Femur (tissue), 1 donor: ENCODE data around the gene EEF1E1.

Experiments used
- DNase-seq: peaks from one replicate; pipeline ENCODE4 v3.0.0-alpha.2; 2017

EEF1E1 gene

DNA sequence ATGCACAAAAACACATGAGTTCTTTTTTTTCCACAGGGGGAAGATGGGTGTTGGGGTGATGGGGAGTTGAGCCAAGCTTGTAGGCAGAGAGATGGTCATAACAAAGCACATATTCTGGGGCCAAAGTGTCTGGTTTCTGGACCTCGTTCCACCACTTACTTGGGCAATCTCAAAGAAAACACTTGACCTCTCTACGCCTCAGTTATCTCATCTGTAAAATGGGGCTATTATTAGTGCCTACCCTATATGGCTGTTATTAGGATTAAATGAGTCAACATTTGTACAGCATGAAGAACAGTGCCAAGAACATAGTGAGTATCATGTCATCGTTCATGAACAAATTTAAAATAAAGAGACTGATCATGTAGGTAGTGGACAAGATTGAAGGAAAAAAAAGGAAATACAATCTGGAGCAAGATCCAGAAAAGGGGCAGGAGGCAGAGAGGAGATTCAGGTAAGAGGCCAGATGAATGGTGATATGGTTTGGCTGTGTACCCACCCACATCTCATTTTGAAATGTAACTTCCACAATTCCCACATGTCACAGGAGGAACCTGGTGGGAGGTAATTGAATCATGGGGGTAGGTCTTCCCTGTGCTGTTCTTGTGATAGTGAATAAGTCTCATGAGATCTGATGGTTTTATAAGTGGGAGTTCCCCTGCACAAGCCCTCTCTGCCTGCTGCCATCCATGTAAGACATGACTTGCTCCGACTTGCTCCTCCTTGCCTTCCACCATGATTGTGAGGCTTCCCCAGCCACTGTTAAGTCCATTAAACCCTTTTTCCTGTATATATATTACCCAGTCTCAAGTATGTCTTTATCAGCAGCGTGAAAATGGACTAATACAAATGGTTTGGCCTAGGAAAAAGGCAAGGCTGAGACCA, 14.2 kb downstream of the EEF1E1 start:
- DNase-seq: no peak

DNA sequence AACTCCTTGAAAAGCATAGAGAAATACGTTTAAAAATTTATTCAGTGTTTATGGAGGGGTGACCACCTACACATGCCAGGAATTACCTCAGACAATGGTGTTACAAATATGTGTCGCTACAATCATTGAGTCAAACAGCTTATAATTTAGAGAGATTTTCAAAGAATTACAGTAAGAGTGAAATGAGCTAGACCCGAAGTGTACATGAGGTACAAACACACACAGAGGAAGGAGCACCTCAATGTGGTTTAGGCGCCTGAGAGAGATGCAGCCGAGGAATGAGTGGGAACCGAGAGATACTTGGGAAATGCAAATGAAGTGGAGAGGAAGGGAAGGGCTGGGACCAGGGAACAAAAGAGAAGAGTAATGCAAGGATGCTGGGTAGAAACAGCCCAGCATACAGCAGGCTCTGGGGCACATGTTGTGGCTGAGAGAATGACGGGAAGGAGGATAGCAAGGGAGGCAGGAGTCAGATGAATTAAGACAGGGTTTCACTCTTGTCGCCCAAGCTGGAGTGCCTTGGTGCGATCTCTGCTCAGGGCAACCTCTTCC, 15.5 kb downstream of the EEF1E1 start:
- DNase-seq: no peak

DNA sequence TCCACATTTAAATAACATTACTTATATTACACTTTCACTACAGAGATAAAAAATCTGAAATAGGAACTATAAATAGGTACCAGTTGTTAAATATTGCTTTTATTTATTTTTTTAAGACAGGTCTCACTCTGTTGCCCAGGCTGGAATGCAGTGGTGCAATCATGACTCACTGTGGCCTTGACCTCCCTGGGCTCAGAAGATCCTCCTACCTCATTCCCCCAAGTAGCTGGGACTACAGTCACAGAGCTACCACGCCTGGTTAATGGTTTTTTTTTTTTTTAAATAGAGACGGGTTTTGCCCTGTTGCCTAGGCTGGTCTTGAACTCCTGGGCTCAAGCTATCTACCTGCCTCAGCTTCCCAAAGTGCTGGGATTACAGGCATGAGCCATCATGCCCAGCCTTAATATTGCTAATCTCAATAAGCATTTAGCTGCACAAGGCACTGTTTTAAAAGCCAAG, 17.3 kb downstream of the EEF1E1 start:
- no peak for DNase-seq

DNA sequence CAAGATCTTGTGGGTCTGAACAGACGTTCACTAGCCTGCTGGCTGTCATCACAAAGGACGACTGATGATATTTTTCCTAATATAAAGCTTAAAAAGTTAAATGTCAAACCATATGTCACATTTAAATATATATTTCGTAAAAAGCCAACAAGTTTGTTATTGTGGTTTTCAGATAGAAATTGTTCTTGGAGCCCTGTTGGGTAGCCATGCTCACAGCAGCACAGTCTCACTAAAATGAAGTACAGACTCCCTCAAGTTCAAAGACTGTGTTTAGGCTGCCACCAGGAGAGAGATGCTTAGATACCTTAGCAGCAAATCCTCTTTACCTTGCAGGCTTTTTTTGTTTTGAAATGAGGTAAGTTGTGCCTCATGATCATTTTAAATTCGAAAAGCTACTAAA, 17.8 kb downstream of the EEF1E1 start:
- DNase-seq: no peak

DNA sequence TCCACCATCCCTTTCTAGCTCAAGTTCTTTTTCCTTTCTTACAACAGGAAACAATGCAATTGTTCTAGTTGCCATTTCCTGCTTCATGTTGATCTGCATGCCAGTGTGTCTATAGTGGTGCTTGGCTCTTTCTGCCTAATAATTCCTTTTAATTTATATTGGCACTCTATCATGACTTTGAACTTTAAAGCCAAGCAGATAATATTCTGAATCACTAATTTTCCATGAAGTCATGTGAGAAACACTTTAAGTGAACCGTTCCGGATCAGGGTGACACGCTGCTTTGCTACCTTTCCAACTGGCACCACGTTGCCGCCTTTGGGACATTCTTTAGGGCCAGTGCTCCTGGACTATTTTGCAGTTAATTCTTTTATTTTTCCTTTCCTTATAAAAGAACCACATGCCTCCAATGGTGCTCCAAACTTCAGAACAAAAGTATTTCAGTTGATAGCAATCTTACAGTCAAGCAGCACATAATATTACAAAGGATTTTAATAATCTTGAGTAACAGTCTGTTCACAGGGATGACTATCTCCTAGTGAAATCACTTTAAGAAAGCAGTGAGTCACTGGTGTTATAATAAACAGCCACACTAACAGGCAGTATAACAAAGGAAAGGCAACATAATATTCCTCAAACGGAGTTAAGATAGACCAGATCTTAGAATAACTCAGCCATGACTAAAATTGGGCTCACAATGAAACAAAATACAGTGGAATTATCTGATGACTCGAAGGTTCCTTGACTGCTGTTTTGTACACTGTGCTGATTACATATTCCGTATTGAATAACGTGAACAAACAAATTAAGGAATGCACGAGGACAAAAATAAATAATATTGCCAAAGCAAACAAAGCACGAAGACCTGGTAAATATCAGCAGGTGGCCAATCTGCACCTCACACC, 19.1 kb downstream of the EEF1E1 start:
- no peak for DNase-seq

DNA sequence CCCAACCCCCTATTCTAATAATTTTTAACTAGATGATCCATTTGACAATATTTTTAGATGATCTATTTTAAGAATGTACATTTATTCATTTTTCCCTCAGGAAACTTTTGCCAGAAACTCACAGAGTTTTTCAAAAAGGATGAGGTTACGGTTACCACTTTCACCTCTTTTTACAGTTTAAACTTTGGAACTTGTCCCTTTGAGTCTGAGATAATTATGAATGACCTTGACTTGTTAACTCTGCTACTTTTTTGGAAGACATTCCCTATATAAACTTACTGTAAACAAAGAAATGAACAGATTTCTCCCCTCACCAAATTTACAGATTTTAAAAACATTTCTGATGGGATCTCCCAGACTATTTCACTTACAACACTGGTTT, 19.8 kb downstream of the EEF1E1 start:
- no peak for DNase-seq

DNA sequence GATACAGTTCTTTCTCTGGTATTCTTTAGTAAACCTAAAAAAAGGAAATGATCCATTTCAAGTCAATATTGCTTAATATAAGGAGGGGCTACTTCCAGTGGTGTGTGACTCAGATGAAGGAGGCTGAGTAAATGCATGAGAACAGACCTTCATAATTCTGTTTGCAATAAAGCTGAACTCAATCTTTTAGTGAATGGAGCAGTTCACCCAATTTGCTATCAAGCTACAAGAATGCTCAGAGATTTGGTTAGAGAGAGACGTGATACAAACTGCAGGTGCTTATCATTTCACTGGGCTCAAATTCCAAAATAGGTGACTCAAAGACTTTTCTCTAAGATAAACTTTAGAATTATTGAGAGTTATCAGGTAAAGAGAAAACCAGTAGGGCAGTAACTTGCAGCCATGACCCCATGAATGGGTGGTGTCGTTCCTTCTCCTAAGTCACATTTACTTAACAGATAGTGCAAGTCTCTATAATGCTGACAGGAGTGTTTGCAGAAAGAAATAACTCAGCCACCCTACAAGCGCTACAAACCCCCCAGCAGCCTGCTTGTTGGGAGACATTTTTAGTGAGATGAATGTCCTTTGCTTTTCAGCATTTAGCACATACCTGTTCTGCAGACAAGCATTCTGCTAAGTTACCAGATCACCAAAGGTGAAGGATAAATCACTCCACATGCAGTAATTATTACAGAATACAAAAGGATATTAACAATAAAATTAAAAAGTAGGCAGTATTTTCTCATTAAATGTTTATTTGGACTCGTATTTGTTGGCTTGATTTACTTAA, 21.8 kb downstream of the EEF1E1 start:
- DNase-seq: no peak

DNA sequence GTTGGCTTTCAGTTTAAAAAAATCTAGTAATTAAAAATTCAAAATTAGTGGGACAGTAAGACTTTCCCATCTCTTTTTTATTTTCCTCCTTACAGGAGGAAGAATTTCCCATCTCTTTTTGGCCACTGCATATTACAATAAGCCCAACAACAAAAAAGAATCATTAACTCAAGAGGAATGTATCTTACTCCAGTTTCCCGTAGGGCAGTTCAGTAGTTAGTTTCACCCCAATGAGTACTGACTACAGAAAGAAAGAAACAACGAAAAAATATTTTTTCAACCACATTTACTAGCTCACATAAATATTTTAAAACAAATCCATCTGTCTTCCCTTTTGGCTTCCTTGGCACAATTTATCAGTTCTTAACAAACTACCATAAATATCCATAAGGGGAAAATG, 23.2 kb downstream of the EEF1E1 start:
- no peak for DNase-seq

DNA sequence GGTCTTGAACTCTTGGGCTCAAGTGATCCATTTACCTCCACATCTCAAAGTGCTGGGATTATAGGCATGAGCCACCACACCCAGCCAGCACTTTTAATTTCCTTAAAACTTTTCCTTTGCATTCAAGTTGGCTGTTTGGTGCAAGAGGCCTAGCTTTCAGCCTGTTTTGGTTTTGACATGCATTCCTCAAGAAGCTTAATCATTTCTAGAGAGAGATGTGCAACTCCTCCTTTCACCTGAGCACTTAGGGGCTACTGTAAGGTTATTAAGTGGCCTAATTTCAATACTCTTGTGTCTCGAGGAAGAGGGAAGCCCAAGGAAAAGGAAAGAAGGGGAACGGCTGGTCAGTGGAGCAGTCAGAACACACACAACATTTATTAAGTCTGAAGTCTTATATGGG, 24.4 kb downstream of the EEF1E1 start:
- no peak for DNase-seq

DNA sequence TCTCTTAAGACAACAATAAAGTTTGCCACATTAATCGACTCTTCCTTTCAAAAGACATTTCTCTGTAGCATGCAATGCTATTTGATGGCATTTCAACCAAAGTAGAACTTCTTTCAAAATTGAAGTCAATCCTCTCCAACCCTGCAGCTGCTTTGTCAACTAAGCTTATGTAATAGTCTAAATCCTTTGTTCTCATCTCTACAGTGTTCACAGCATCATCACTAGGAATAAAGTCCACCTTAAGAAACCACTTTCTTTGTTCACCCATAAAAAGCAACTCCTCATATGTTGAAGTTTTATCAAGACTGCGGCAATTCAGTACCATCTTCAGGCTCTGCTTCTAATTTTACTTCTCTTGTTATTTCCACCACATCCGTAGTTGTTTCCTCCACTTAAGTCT, 26.6 kb downstream of the EEF1E1 start:
- no peak for DNase-seq

DNA sequence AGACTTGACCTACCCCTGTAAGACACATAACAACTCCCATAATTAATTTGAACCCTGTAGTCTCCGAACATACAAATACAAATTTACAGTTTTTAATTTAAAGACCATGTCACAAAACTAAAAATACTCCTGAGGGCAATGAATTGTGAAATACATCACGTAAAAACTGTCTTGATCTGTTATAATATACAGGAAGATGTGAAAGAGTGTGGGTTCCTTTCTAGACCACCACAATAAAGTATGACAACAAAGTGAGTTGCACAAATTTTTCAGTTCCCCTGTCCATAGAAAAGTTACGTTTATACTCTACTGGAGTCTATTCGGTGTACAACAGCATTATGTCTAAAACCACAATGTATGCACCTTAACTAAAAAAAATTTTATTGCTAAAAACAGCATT, 27.2 kb downstream of the EEF1E1 start:
- DNase-seq: no peak

DNA sequence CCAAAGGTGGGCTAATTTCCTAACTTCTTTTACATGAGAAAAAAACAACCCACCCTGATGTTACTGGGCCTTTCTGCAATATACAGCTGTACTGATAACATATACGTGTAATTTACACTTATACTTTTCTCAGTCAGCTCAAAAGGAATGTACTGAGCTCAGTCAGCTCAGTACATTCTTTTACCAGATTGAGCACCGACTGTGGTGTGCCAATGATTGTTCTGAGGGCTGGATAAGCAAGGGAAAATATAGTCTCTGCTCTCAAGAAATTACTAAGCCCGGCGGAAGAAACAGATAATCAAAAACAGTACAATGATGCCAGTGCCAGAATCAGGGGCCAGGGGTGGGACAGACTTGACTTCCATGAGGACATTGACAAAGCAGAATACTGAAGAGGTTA, 28.1 kb downstream of the EEF1E1 start:
- no peak for DNase-seq

DNA sequence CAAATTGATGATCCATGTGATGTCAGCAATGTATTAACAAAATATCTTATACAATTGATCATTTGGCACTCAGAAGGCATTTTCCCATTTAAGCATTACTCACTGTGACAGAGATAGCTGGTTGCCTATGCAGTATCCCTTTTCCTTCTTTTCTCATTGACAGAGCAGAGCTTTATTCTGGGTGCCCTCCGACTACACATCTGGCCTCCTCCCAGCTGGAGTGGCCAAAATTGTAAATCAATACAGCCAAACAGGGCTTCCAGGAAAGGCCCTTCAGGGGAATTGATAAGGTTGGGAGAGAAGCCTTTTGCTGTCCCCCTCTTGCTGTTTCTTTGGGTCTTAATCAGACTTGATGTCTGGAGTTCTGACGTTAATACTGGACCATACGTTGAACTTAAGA, 28.6 kb downstream of the EEF1E1 start:
- DNase-seq: no peak

DNA sequence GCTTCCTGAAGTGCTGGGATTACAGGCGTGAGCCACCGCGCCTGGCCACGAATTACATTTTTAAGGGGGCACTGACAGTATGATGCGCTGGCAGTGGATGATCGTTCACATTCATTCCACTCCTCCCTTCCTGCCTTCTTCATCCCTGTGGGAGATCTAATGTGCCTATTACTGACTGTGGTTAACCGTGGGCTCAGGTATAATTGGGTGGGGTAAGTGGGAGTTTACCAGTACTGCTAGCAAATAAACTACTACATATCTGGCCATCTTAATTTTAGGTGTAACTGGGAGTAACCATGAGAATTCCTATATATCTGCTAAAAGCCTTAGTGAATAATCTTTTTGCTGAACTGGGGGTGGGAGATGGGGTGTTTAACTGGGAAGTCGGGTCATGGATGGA, 31.6 kb downstream of the EEF1E1 start:
- DNase-seq: no peak

DNA sequence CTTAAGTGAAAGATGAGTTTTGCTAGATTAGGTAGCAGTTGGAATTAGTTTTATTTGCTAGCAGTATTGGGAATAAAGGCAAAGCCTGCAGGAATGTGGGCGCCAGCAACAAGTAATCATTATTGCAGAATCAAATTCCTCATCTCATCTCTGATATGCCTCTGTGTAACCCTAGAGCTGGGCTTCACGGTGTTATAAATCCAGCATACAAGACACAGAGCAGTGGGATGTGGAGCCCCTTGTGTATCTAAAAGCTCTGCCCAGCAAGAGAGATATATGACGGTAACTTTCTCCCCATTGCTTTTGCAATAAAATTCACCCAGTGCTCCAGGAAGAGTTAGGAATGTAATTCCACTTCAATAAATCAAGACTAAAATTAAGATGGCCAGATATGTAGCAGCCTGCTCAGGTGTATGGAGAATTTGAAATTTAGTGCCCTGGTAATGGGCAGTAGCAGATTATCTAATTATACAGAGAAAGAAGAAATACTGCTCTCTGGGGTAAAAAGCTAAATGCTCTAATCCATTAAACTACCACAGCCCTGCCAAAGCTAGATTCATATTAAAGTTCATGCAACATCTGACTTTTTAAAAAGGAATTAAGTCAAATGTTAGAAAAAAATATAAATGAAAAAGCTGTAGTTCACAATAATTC, 32.6 kb downstream of the EEF1E1 start:
- no peak for DNase-seq

DNA sequence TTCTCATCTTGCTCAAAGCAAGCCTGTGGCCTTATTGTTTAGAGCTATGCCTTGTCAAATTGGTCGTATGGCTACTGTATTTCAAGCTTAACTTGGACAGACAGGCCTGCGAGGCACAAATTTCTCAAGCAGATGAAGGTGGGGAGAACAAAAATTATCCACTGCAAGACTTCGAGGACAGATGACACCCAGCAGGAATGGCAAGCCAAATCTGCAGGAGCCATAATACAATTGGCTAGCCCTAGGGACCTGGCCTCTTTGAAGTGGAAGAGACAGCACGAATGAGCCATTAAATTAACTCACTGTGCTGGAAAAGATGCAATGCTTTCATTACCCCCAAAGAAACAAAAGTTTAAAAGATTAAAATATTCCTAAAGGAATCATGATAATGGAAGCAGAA, 33.2 kb downstream of the EEF1E1 start:
- DNase-seq: no peak

DNA sequence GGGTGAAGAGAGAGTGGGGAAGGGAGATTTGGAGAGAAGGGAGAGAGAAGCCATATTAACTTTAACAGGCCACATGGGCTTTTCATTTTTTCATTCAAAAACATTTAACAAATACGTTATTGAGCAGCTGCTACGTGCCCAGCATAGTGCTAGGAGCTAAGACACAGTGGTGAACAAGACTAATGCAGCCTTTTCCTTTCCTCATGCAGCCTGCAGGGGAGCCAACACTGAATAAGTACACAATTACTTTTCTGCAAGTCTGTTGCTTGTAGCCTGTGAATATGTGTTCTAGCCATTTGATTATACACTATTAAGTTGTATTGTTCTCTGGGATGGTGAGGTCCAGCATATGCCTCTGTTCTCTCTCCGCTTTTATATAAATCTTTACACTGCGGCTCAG, 36.2 kb downstream of the EEF1E1 start:
- no peak for DNase-seq

DNA sequence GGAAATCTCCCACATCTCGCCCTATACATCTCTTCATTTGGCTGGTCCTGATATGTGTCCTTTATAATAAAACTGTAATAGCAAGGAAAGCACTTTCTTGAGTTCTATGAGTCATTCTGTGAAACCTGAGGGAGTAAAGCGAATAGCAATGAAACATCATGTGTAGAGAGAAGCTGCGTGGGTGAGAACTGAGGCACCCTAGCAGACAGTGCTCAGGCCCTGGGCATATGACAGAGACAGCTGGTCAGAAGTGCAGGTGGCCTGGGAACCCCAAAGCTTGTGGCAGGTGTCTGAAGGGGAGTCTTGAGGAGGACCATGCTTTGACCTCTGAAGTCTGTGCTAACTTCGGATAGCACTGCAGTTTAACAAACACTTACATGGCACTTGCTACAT, 36.8 kb downstream of the EEF1E1 start:
- no peak for DNase-seq

DNA sequence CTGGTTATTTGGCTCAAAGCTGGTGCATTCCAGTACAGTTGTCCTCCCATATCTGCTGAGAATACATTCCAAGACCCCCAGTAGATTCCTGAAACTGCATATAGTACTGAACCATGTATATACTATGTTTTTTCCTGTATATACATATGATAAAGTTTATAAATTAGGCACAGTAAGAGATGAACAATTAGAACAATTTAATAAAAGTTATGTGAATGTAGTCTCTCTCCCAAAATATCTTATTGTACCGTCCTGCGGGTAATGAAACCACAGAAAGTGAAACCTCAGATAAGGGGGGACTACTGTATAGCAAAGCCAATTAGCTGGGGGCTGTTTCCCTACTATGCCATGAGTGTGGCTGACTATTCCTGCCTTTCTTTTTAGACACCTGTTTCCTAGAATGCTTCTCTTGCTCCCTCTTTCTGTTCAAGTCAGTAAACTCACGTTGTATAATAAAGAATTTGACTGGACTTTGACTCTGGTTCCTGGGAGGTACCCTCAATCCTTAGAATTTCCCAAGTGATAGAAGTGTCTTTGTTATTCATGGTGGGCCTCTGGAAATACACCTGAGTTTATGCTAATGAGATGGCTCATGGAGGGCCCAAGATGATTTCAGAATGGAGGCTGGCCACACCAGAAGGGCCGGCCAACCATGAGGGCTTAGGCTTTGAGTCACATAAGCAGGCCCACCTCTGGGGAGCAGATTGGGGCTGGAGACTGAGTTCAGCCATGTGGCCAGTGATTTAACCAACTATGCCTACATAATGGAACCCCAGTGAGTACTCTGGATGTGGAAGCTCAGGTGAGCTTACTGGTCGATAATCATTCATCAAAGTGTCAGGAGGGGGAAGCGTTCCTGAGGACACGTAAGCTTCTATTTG, 37.5 kb downstream of the EEF1E1 start:
- DNase-seq: no peak

DNA sequence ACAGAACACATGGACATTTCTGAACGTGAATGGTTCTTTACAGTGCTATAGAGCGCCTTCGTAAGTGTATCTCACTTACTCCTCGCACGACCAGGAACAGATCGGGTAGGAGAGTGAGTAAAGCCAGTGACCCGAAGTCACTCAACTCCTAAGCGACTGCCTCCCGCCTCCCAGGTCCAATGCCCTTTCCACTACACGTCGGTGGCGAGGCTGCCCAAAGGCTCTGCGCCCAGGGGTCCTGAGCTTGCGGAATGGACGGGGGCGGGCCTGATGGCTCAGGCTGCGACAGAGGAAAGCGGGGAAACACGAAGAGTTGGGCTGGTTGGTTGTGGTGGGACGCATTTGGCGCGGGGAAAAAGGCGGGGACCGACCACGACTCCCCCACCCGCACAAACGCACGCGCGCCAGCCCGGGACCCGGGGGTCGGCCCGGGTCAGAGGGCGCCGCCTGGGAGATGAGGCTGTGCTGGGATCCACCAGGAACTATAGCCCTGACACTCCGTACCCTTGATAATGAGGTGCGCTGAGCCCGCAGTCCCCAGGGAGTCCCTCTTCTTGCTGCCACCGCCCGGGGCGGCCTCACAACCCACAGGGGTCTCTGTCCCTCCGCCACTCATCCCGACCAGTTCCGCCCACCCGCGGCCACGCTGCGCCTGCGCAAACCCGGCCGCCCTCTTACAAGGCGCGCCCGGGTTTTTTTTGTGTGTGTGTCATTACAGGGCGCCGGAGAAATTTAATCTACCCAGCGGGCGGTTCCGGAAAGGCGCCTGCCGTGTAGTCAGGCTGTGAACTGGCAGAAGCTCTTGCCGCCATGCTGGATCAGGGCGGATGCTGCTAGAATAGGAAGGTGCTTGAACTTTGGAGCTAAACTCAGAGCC, 38.3 kb downstream of the EEF1E1 start, which contains the start of gene BLOC1S5:
Gene BLOC1S5 (minus strand): TSS at position 629 of the 877 bp plus-strand sequence. CDS start 13 bp downstream, at position 616.
- DNase-seq: peak; percentile 98
